HCT116 (cell line): ENCODE measurements around the gene POMT2. TPM values are rescaled to one million over a fixed set of nuclear protein-coding genes. Genes with fewer than 3 reads are reported as not detected.

ENCODE experiments used
- ATAC-seq: fragments of 200-7000 bp; cut with Tn5 transposase; 2 replicates; pipeline ENCODE4 v1.9.1; 2020; ENCODE audit warnings: mild to moderate bottlenecking, moderate library complexity
- BruUV-seq: library from RNA; stranded (reverse); fragments of 400-500 nt; replicated peaks from 2 replicates; lab custom pipeline; 2021; lab: Mats Ljungman, UMichigan
- CTCF ChIA-PET: fragments of 300-600 bp; sonication (Branson Sonifier 250); formaldehyde crosslinking; loops from one replicate; lab custom pipeline; 2021; ENCODE audit warnings: antibody characterized with exemption; lab: Charles Lee
- POLR2A ChIA-PET: fragments of 300-600, 350-600 bp; sonication (Branson Sonifier 250); formaldehyde crosslinking; loops from one replicate; lab custom pipeline; 2021; ENCODE audit warnings: antibody characterized with exemption; lab: Charles Lee
- RAD21 ChIA-PET, 2 experiments: fragments of 300-600 bp; sonication (Branson Sonifier 250); formaldehyde crosslinking; loops; one replicate each; lab custom pipeline; 2023; ENCODE audit warnings: low total read pairs in 2 of 2; ENCODE audit not compliant: uncharacterized antibody in 2 of 2, unreplicated experiment in 2 of 2, low non-redundant PET in 1 of 2; lab: Charles Lee
- DNase-seq: peaks from one replicate; pipeline ENCODE4 v3.0.0-alpha.2; 2010; ENCODE audit warnings: low read depth, low spot score
- H2AFZ ChIP-seq: fragments of 200-600 bp; shearing (Covaris generic), sonication (generic); 2 replicates; pipeline ENCODE4 v1.6.1; 2017; ENCODE audit warnings: low read depth, mixed run types, mixed read lengths, antibody characterized with exemption, low read length; ENCODE audit not compliant: poor library complexity, severe bottlenecking
- H3K27ac ChIP-seq: 2 replicates; pipeline ENCODE4 v1.5.1; 2012; ENCODE audit warnings: low read depth, low read length
- H3K27me3 ChIP-seq: fragments of 200-600 bp; sonication (generic); 2 replicates; pipeline ENCODE4 v1.6.1; 2016; ENCODE audit warnings: mixed run types, low read length, mixed read lengths; ENCODE audit not compliant: insufficient read depth
- H3K36me3 ChIP-seq, 2 experiments: fragments of 200-500 bp in 1 of 2; fragments of 200-600 bp in 1 of 2; sonication (Bioruptor generic) in 1 of 2; sonication (generic) in 1 of 2; 2 replicates each; pipeline versions ENCODE4 v1.5.1 to v1.6.1; 2014 to 2016; ENCODE audit warnings: low read length in 2 of 2, inconsistent platforms in 1 of 2, mixed read lengths in 1 of 2, mixed run types in 1 of 2; ENCODE audit not compliant: insufficient read depth in 2 of 2, control insufficient read depth in 1 of 2
- H3K4me1 ChIP-seq, 2 experiments: fragments of 200-600 bp in 1 of 2; sonication (generic) in 1 of 2; 2 replicates each; pipeline versions ENCODE4 v1.5.1 to v1.6.1; 2012 to 2017; ENCODE audit warnings: low read length in 2 of 2, inconsistent platforms in 1 of 2, mild to moderate bottlenecking in 1 of 2, mixed read lengths in 1 of 2, mixed run types in 1 of 2, moderate library complexity in 1 of 2; ENCODE audit not compliant: insufficient read depth in 2 of 2, control insufficient read depth in 1 of 2
- H3K4me2 ChIP-seq: fragments of 200-600 bp; sonication (generic); 2 replicates; pipeline ENCODE4 v1.6.1; 2017; ENCODE audit warnings: mixed run types, low read length, mixed read lengths
- H3K4me3 ChIP-seq, 2 experiments: fragments of 200-600 bp in 1 of 2; sonication (generic) in 1 of 2; replicated peaks in 1 of 2; 2 replicates each; pipeline ENCODE4 v1.5.1; 2011 to 2016; ENCODE audit warnings: low read length in 2 of 2, control low read depth in 1 of 2, low read depth in 1 of 2, mild to moderate bottlenecking in 1 of 2, mixed read lengths in 1 of 2, mixed run types in 1 of 2
- H3K79me2 ChIP-seq: fragments of 200-600 bp; sonication (generic); 2 replicates; pipeline ENCODE4 v1.6.1; 2017; ENCODE audit warnings: mild to moderate bottlenecking, mixed run types, low read length, moderate library complexity, mixed read lengths; ENCODE audit not compliant: insufficient read depth
- H3K9ac ChIP-seq: fragments of 200-600 bp; sonication (generic); 2 replicates; pipeline ENCODE4 v1.6.1; 2016; ENCODE audit warnings: low read length, mixed read lengths
- H3K9me2 ChIP-seq: fragments of 200-600 bp; sonication (generic), shearing (Covaris generic); 2 replicates; pipeline ENCODE4 v1.6.1; 2017; ENCODE audit warnings: mixed run types, mild to moderate bottlenecking, moderate library complexity; ENCODE audit not compliant: insufficient read depth
- H3K9me3 ChIP-seq, 2 experiments: fragments of 200-500 bp in 1 of 2; fragments of 200-600 bp in 1 of 2; sonication (Bioruptor generic) in 1 of 2; sonication (generic) in 1 of 2; 2 replicates each; pipeline ENCODE4 v1.6.1; 2014 to 2017; ENCODE audit warnings: low read length in 2 of 2, mixed read lengths in 2 of 2, inconsistent platforms in 1 of 2, low read depth in 1 of 2, mild to moderate bottlenecking in 1 of 2, mixed run types in 1 of 2, moderate library complexity in 1 of 2; ENCODE audit not compliant: control insufficient read depth in 1 of 2, insufficient read depth in 1 of 2
- H4K20me1 ChIP-seq: fragments of 200-600 bp; sonication (generic), shearing (Covaris generic); 2 replicates; pipeline ENCODE4 v1.6.1; 2017; ENCODE audit warnings: mixed run types, mild to moderate bottlenecking, moderate library complexity; ENCODE audit not compliant: insufficient read depth
- CBX3 ChIP-seq: IDR thresholded peaks from 2 replicates; pipeline ENCODE4 v1.6.1; 2012; ENCODE audit warnings: low read depth
- CEBPB ChIP-seq: IDR thresholded peaks from 2 replicates; pipeline ENCODE4 v1.6.1; 2012; ENCODE audit warnings: low read depth
- EZH2 ChIP-seq: fragments of 200-600 bp; sonication (generic); IDR thresholded peaks from 2 replicates; pipeline ENCODE4 v1.6.1; 2017; ENCODE audit warnings: antibody characterized with exemption, mixed run types
- EZH2phosphoT487 ChIP-seq: fragments of 200-600 bp; IDR thresholded peaks from 2 replicates; pipeline ENCODE4 v1.6.1; 2018; ENCODE audit warnings: antibody characterized with exemption, borderline replicate concordance
- JUND ChIP-seq: IDR thresholded peaks from 2 replicates; pipeline ENCODE4 v1.6.1; 2012
- POLR2A ChIP-seq: IDR thresholded peaks from 2 replicates; pipeline ENCODE4 v1.7.0; 2011; ENCODE audit warnings: borderline replicate concordance; ENCODE audit not compliant: insufficient read depth, insufficient read length; ENCODE audit errors: extremely low read depth
- POLR2AphosphoS5 ChIP-seq: IDR thresholded peaks from 2 replicates; pipeline ENCODE4 v1.6.1; 2011; ENCODE audit warnings: mild to moderate bottlenecking, low read depth, low read length, moderate library complexity
- RAD21 ChIP-seq: IDR thresholded peaks from 2 replicates; pipeline ENCODE4 v1.6.1; 2012; ENCODE audit warnings: low read depth, mild to moderate bottlenecking
- REST ChIP-seq: IDR thresholded peaks from 2 replicates; pipeline ENCODE4 v1.6.1; 2012; ENCODE audit warnings: low read depth
- SIN3A ChIP-seq: IDR thresholded peaks from 2 replicates; pipeline ENCODE4 v1.6.1; 2012; ENCODE audit warnings: low read depth
- SRF ChIP-seq: IDR thresholded peaks from 2 replicates; pipeline ENCODE4 v1.6.1; 2012; ENCODE audit warnings: low read depth
- TCF7L2 ChIP-seq: IDR thresholded peaks from 2 replicates; pipeline ENCODE4 v1.7.0; 2011; ENCODE audit warnings: borderline replicate concordance, inconsistent platforms; ENCODE audit not compliant: insufficient read depth, insufficient read length; ENCODE audit errors: extremely low read depth
- YY1 ChIP-seq: IDR thresholded peaks from 2 replicates; pipeline ENCODE4 v1.6.1; 2011; ENCODE audit warnings: low read length, low read depth, moderate library complexity, mild to moderate bottlenecking; ENCODE audit not compliant: insufficient replicate concordance; ENCODE audit errors: extremely low read depth
- ZFX ChIP-seq: fragments of 450-650 bp; IDR thresholded peaks from 2 replicates; pipeline ENCODE4 v1.6.1; 2017
- intact Hi-C: fragments of 100-400 bp; cut with micrococcal nuclease; formaldehyde crosslinking; loops from 2 replicates; pipeline ENCODE4 v1.10.0; 2022
- total RNA-seq: library from RNA; stranded (reverse); gene quantifications from one replicate; pipeline ENCODE4 v1.2.1, GENCODE V29; 2021; ENCODE audit not compliant: unreplicated experiment
- TF ChIP-seq, protein P1 (sequence below), 3 experiments: fragments of 200-600 bp in 1 of 3; sonication (generic) in 1 of 3; IDR thresholded peaks in 2 of 3; conservative IDR thresholded peaks in 1 of 3; 2 replicates each; pipeline ENCODE4 v1.5.1; 2012 to 2017; ENCODE audit warnings: low read depth in 2 of 3, low read length in 2 of 3, antibody characterized with exemption in 1 of 3, borderline replicate concordance in 1 of 3, control low read depth in 1 of 3, mild to moderate bottlenecking in 1 of 3, mixed read lengths in 1 of 3, mixed run types in 1 of 3, moderate library complexity in 1 of 3; ENCODE audit not compliant: insufficient read depth in 1 of 3
- TF ChIP-seq, protein P2 (sequence below): IDR thresholded peaks from 2 replicates; pipeline ENCODE4 v1.6.1; 2011; ENCODE audit warnings: mild to moderate bottlenecking, low read length, moderate library complexity; ENCODE audit not compliant: insufficient replicate concordance; ENCODE audit errors: extremely low read depth
- TF ChIP-seq, protein P3 (sequence below): IDR thresholded peaks from 2 replicates; pipeline ENCODE4 v1.6.1; 2012

Gene POMT2
- total RNA-seq, 1 experiment from 2014 or later = 30.2 TPM

DNA sequence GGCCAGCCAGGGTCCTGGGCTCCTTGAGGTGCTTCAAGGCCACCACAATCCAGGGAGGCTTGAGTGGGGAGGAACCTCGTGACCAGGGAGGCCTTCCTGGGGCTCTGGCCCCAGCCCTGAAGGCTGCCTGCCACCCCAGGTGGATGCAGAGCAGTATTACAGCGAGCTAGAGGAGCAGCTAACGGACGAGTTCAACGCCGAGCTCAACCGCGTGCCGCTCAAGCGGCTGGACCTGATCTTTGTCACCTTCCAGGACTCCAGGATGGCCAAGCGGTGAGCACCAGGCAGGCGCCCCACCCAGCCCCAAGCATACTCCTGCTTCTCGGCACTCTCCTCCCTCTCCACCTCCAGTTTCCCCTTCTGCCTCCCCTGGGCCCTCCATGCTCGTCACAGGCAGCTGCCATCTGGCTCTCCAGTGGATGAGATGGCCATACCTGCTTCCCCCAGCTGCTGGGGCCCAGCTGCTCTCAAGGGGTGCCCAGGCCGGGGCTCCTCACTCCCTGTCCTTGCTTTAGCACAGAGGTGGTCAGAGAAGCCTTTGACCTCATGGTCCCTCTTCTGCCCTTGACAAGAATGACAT is 80.3 kb downstream of the POMT2 start:
- Histone ChIP-seq H3K36me3 (no peaks in the 10 kb centered on the region), H4K20me1 (no peaks in the 10 kb centered on the region), H3K4me1 (no peaks in the 10 kb centered on the region), H3K27ac (no peak overlapping the region), H2AFZ (no peak overlapping the region), H3K9me2 (no peaks in the 10 kb centered on the region), H3K27me3 (no peaks in the 10 kb centered on the region), H3K9ac (no peak overlapping the region), H3K9me3 (no peaks in the 10 kb centered on the region), H3K4me3 (no peak overlapping the region), H3K4me2 (no peak overlapping the region), H3K79me2 (no peaks in the 10 kb centered on the region)
- no TSS peak for BruUV-seq
- ATAC-seq (peak; percentile 38; the same call in 1 of the 2 replicates), DNase-seq (no peak)
- TF ChIP-seq EZH2 = no peak
- no peak for TF ChIP-seq ZFX
- no peak for TF ChIP-seq REST
- TF ChIP-seq POLR2A = no peak
- TF ChIP-seq, protein P1, sequence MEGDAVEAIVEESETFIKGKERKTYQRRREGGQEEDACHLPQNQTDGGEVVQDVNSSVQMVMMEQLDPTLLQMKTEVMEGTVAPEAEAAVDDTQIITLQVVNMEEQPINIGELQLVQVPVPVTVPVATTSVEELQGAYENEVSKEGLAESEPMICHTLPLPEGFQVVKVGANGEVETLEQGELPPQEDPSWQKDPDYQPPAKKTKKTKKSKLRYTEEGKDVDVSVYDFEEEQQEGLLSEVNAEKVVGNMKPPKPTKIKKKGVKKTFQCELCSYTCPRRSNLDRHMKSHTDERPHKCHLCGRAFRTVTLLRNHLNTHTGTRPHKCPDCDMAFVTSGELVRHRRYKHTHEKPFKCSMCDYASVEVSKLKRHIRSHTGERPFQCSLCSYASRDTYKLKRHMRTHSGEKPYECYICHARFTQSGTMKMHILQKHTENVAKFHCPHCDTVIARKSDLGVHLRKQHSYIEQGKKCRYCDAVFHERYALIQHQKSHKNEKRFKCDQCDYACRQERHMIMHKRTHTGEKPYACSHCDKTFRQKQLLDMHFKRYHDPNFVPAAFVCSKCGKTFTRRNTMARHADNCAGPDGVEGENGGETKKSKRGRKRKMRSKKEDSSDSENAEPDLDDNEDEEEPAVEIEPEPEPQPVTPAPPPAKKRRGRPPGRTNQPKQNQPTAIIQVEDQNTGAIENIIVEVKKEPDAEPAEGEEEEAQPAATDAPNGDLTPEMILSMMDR (IDR thresholded peaks at IDR 0.05 in 2 of 3, conservative IDR thresholded peaks at IDR 0.05 in 1 of 3; ENCODE audit: borderline replicate concordance in 1 of 3, insufficient read depth in 1 of 3, low read depth in 2 of 3, low read length in 2 of 3) = no peak
- TF ChIP-seq POLR2AphosphoS5 = no peak
- no peak for TF ChIP-seq EZH2phosphoT487
- no peak for TF ChIP-seq CBX3
- TF ChIP-seq RAD21 = no peak
- TF ChIP-seq, protein P2, sequence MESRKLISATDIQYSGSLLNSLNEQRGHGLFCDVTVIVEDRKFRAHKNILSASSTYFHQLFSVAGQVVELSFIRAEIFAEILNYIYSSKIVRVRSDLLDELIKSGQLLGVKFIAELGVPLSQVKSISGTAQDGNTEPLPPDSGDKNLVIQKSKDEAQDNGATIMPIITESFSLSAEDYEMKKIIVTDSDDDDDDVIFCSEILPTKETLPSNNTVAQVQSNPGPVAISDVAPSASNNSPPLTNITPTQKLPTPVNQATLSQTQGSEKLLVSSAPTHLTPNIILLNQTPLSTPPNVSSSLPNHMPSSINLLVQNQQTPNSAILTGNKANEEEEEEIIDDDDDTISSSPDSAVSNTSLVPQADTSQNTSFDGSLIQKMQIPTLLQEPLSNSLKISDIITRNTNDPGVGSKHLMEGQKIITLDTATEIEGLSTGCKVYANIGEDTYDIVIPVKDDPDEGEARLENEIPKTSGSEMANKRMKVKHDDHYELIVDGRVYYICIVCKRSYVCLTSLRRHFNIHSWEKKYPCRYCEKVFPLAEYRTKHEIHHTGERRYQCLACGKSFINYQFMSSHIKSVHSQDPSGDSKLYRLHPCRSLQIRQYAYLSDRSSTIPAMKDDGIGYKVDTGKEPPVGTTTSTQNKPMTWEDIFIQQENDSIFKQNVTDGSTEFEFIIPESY = no peak
- TF ChIP-seq CEBPB = no peak
- no peak for TF ChIP-seq SRF
- TF ChIP-seq, protein P3, sequence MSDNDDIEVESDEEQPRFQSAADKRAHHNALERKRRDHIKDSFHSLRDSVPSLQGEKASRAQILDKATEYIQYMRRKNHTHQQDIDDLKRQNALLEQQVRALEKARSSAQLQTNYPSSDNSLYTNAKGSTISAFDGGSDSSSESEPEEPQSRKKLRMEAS = no peak
- no peak for TF ChIP-seq YY1
- no peak for TF ChIP-seq TCF7L2
- no peak for TF ChIP-seq JUND
- no peak for TF ChIP-seq SIN3A
- RAD21 ChIA-PET = no interaction called here
- POLR2A ChIA-PET = no interaction called here
- CTCF ChIA-PET = no interaction called here
- intact Hi-C loops = no loop called here
